Putamen (tissue), 1 donor: ENCODE results near the gene LIME1.
"Not testable (repeated sequence)": the region's sequence is repeated elsewhere in the genome, so short reads cannot be mapped to it uniquely, and the experiment has no call there.

Source experiments
- DNase-seq: peaks from one replicate; pipeline ENCODE4 v3.0.0-alpha.2; 2016; ENCODE audit warnings: low spot score

The LIME1 gene

GRCh38 chr20:63708301-63709148 is 27.9 kb upstream of the LIME1 start:
- no peak for DNase-seq

GRCh38 chr20:63709149-63709527 is 27.3 kb upstream of the LIME1 start:
- DNase-seq = no peak

- no peak for DNase-seq
Measured at GRCh38 chr20:63711085-63711645, 25.3 kb upstream of the LIME1 start.

DNA sequence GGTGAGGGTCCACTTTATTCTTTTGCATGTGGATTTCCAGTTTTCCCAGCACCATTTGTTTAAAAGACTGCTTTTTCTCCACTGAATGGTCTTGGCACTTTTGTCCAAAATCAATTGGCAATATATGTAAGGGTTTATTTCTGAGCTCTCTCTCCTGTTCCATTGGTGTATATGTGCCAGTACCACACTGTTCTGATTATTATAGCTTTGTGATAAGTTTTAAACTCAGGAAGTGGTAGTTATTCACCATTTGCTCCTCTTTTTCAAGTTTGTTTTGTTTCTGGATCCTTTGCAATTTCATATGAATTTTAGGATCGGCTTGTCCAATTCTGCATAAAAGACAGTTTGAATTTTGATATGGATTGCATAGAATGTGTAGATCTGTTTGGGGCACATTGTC is 24.3 kb upstream of the LIME1 start:
- DNase-seq = no peak

- no peak for DNase-seq
Measured at GRCh38 chr20:63714858-63715257, 21.6 kb upstream of the LIME1 start.

GRCh38 chr20:63718996-63719395 is 17.5 kb upstream of the LIME1 start:
- no peak for DNase-seq

- not testable (repeated sequence) for DNase-seq
Measured at GRCh38 chr20:63722967-63723622, 13.4 kb upstream of the LIME1 start.

- peak; percentile 72 for DNase-seq
Measured at GRCh38 chr20:63730189-63730733, 6.2 kb upstream of the LIME1 start.

- DNase-seq = no peak
Measured at GRCh38 chr20:63731410-63731809, 5.1 kb upstream of the LIME1 start.

DNA sequence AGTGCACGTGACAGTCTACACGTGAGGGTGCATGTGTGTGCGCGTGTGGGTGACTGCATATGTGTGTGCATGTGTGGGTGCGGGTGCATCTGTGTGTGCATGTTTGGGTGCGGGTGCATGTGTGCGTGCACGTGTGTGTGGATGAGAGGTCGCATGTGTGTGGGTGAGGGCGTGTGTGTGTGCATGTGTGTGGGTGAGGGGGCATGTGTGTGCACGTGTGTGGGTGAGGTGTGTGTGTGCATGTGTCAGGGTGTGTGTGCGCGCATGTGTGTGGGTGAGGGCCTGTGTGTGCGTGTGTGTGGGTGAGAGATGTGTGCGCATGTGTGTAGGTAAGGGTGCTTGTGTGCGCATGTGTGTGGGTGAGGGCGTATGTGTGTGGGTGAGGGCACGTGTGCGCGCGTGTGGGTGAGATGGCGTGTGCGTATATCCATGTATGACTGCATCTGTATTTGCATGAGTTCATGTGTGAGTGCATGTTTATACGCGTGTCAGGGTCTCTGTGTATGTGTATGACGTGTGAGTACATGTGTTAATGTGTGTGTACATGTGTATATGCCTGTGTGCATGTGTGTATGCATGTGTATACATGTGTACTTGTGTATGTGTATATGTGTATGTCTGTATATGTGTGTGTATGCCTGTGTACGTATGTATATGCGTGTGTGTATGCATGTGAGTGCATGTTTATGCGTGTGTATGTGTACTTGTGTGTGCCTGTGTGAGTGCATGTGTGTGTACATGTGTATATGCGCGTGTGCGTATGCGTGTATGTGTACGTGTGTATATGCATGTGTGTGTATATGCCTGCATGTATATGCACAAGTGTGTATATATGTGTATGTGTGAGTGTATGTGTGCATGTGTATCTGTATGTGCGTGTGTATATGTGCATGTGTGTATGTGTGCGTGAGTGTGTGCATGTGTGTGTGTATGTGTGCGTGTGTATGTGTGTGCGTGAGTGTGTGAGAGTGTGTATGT is 4.1 kb upstream of the LIME1 start:
- no peak for DNase-seq

DNA sequence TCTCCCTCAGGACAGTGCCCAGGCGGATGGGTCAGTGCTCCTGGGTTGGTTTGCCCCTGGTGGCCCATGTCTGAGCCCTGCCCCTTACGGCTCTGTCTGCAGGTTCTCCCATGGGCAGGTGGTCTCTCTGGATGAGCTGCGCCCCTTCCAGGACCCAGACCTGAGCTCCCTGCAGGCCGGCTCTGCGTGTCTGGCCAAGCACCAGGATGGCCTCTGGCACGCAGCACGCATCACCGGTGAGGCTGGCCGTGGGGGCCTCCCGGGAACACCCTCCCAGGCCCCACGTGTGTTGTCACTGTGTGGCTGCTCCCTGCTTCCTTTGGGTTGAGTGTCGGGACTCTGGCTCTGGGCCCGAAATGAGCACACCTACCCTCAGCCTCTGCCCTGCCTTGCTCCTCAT is 3.3 kb upstream of the LIME1 start:
- DNase-seq = no peak

GRCh38 chr20:63733579-63734081 is 2.8 kb upstream of the LIME1 start:
- DNase-seq = no peak

- DNase-seq = no peak
Measured at GRCh38 chr20:63734111-63734945, 2.1 kb upstream of the LIME1 start.

DNA sequence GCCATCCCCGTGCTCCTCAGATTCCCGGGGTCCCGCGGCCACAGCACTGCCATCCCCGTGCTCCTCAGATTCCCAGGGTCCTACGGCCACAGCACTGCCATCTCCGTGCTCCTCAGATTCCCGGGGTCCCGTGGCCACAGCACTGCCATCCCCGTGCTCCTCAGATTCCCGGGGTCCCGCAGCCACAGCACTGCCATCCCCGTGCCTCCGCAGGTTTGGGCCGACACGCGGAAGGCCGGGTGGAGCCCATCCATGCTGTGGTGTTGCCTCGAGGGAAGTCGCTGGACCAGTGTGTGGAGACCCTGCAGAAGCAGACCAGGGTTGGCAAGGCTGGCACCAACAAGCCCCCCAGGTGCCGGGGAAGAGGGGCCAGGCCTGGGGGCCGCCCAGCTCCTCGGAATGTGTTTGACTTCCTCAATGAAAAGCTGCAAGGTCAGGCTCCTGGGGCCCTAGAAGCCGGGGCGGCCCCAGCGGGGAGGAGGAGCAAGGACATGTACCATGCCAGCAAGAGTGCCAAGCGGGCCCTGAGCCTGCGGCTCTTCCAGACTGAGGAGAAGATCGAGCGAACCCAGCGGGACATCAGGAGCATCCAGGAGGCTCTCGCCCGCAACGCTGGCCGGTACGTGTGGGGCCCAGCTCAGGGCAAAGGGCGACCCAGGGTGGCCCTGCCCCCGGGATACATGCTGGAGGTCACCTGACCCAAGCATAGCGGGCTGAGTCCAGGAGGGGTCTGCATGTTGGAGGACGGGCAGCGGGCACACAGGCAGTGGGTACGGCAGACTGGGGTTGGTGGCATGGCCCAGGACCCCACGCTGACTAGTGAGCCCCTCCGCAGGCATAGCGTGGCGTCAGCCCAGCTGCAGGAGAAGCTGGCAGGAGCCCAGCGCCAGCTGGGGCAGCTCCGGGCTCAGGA is 1.3 kb upstream of the LIME1 start:
- DNase-seq = no peak

DNA sequence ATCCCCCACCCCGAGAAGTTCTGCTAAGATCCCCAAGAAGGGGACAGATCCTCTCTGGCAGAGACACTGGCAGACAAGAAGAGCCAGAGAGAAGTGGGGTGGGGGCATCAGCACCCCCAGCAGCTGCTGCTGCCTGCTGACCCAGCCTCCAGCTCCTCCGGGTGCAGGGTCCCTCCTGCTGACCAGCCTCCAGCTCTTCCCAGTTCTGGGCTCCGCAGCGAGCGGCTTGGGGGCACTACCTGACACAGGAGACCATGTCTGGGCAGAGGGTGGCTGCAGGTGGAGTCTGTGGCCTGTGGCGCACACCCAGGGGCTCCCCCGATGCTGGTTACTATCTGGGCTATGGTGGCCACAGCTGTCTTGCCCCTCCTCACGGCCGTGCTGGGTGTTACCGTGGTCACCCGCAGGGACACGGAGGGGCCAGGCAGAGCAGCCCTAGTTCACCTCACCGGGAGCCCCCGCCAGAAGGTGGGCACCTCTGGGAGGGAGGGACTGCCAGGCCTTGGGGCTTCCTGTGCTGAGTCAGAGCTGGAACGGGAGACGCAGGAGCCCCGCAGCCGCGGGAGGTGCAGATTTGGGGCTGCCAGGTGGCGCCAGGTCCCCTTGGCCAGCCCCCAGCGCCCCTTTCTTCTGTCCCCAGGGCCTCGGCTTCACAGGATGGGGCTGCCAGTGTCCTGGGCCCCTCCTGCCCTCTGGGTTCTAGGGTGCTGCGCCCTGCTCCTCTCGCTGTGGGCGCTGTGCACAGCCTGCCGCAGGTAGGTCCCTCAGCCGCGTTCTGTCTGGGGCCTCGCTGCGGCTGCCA is 630 bp downstream of the LIME1 start:
- DNase-seq = no peak

DNA sequence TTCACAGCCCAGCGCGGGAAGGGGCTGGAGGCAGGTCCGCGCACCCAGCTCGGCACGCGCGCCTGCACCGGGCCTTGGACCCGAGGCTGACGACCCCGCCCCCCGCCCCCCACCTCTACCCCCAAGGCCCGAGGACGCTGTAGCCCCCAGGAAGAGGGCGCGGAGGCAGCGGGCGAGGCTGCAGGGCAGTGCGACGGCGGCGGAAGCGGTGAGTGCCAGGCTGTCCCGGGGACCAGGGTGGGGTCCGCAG is 1.2 kb downstream of the LIME1 start:
- no peak for DNase-seq

DNA sequence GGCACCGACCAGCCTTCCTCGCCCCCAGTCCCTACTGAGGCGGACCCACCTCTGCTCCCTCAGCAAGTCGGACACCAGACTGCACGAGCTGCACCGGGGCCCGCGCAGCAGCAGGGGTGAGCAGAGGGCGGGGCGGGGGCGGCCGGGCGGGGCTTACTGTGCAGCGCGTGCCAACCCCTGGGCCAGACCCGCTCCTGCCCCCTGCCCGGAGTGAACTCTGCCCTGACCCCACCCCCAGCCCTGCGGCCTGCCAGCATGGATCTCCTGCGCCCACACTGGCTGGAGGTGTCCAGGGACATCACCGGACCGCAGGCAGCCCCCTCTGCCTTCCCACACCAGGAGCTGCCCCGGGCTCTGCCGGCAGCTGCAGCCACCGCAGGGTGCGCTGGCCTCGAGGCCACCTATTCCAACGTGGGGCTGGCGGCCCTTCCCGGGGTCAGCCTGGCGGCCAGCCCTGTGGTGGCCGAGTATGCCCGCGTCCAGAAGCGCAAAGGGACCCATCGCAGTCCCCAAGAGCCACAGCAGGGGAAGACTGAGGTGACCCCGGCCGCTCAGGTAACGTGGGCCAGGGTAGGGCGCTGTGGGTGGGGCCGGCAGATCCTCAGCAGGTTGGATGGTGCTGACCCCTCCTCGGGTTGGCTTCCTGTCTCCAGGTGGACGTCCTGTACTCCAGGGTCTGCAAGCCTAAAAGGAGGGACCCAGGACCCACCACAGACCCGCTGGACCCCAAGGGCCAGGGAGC is 1.7 kb downstream of the LIME1 start:
- DNase-seq = no peak

DNA sequence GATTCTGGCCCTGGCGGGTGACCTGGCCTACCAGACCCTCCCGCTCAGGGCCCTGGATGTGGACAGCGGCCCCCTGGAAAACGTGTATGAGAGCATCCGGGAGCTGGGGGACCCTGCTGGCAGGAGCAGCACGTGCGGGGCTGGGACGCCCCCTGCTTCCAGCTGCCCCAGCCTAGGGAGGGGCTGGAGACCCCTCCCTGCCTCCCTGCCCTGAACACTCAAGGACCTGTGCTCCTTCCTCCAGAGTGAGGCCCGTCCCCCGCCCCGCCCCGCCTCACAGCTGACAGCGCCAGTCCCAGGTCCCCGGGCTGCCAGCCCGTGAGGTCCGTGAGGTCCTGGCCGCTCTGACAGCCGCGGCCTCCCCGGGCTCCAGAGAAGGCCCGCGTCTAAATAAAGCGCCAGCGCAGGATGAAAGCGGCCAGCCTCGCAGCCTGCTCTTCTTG is 2.2 kb downstream of the LIME1 start:
- no peak for DNase-seq
